Upper lobe of left lung (tissue), 4 donors: Measurements from ENCODE around the gene HIGD1A.

ENCODE experiments used
- EP300 ChIP-seq, 4 donors: sonication (generic); formaldehyde crosslinking; IDR thresholded peaks; one replicate each; pipeline ENCODE4 v1.5.1; 2017; ENCODE audit warnings: antibody characterized with exemption in 4 of 4, control low read depth in 2 of 4
- POLR2A ChIP-seq, 4 donors: fragments of 450-650 bp; IDR thresholded peaks; one replicate each; pipeline ENCODE4 v1.5.1; 2016 to 2017; ENCODE audit warnings: antibody characterized with exemption in 4 of 4, mild to moderate bottlenecking in 2 of 4
- POLR2AphosphoS5 ChIP-seq, 2 donors: sonication (generic); formaldehyde crosslinking; IDR thresholded peaks; one replicate each; pipeline ENCODE4 v1.5.1; 2017; ENCODE audit warnings: antibody characterized with exemption in 2 of 2
- TF ChIP-seq, protein P1 (sequence below), 6 experiments: fragments of 450-650 bp in 4 of 6; fragments of 200-600 bp in 2 of 6; sonication (generic) in 2 of 6; IDR thresholded peaks; one replicate each; pipeline ENCODE4 v1.5.1; 2016 to 2019; ENCODE audit warnings: antibody characterized with exemption in 6 of 6

DNA sequence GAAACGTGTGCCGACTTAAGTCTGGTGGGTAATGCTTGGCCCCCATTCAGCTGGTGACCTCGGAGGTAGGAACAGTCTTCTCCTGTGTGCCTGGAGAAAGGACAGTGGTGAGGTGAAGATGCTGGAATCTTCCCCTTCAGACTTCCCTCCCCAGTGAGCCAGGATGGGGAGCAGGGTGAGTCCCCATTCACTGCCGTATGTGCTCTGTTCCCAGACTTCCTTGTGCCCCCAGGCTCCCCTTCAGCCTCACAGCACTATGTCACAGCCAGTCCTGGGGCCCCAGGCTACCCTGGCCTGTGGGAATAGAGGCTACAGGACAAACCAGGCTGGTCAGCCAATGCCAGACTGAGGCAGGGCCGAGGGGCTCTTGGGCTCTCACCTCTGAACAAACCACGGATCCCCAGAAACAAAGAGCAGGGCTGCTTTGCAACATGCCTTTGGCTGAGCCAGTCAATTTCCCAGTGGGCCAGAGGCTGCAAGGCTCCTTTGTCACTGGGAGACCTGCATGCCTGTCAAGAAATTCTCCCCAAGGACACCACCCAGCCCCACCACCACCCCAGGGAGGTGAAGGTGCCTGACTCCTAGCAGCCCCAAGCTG is 69.9 kb downstream of the HIGD1A start:
- TF ChIP-seq, protein P1, sequence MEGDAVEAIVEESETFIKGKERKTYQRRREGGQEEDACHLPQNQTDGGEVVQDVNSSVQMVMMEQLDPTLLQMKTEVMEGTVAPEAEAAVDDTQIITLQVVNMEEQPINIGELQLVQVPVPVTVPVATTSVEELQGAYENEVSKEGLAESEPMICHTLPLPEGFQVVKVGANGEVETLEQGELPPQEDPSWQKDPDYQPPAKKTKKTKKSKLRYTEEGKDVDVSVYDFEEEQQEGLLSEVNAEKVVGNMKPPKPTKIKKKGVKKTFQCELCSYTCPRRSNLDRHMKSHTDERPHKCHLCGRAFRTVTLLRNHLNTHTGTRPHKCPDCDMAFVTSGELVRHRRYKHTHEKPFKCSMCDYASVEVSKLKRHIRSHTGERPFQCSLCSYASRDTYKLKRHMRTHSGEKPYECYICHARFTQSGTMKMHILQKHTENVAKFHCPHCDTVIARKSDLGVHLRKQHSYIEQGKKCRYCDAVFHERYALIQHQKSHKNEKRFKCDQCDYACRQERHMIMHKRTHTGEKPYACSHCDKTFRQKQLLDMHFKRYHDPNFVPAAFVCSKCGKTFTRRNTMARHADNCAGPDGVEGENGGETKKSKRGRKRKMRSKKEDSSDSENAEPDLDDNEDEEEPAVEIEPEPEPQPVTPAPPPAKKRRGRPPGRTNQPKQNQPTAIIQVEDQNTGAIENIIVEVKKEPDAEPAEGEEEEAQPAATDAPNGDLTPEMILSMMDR (IDR thresholded peaks at IDR 0.05) = no peak
- TF ChIP-seq POLR2A (IDR thresholded peaks at IDR 0.05) (no peak), EP300 (IDR thresholded peaks at IDR 0.05) (no peak), POLR2AphosphoS5 (IDR thresholded peaks at IDR 0.05) (no peak)
